Measurements from ENCODE around the gene SEMA3G.

- no peak for TF ChIP-seq CTCF (IDR thresholded peaks at IDR 0.05)
- no peak for TF ChIP-seq POLR2A (IDR thresholded peaks at IDR 0.05)
Observed at GRCh38 chr3:52483577-52484381, 38.9 kb upstream of the SEMA3G start.

Data from right lobe of liver (tissue), 4 donors.